Karpas-422 (cell line): ENCODE results near the gene DENND2D. TPM values are rescaled to one million over a fixed set of nuclear protein-coding genes. Genes with fewer than 3 reads are reported as not detected.

Source experiments
- DNase-seq: peaks from one replicate; pipeline ENCODE4 v3.0.0-alpha.2; 2015
- H2AFZ ChIP-seq: fragments of 200-600 bp; sonication (generic); 2 replicates; pipeline ENCODE4 v1.6.1; 2014; ENCODE audit warnings: antibody characterized with exemption, low read length, mixed read lengths
- H3K27ac ChIP-seq: fragments of 200-600 bp; sonication (generic); 2 replicates; pipeline ENCODE4 v1.5.1; 2014; ENCODE audit warnings: mild to moderate bottlenecking, low read length, moderate library complexity
- H3K27me3 ChIP-seq: fragments of 200-600 bp; sonication (generic); 2 replicates; pipeline ENCODE4 v1.6.1; 2014; ENCODE audit warnings: low read length, mixed read lengths
- H3K36me3 ChIP-seq: fragments of 200-600 bp; sonication (generic); 2 replicates; pipeline ENCODE4 v1.6.1; 2014; ENCODE audit warnings: low read length, mixed read lengths; ENCODE audit not compliant: insufficient read depth
- H3K4me1 ChIP-seq: fragments of 200-600 bp; sonication (generic); 2 replicates; pipeline ENCODE4 v1.6.1; 2014; ENCODE audit warnings: mild to moderate bottlenecking, low read length, mixed read lengths
- H3K4me2 ChIP-seq: fragments of 200-600 bp; sonication (generic); 2 replicates; pipeline ENCODE4 v1.6.1; 2014; ENCODE audit warnings: low read length, low read depth, mild to moderate bottlenecking; ENCODE audit not compliant: poor library complexity, severe bottlenecking
- H3K4me3 ChIP-seq: fragments of 200-600 bp; sonication (generic); 2 replicates; pipeline ENCODE4 v1.5.1; 2014; ENCODE audit warnings: mild to moderate bottlenecking, antibody characterized with exemption, low read length, mixed read lengths
- H3K79me2 ChIP-seq: fragments of 200-600 bp; sonication (generic); 2 replicates; pipeline ENCODE4 v1.6.1; 2014; ENCODE audit warnings: mild to moderate bottlenecking, low read length, mixed read lengths
- H3K9ac ChIP-seq: fragments of 200-600 bp; sonication (generic); 2 replicates; pipeline ENCODE4 v1.6.0; 2014; ENCODE audit warnings: low read length
- H3K9me2 ChIP-seq: fragments of 200-600 bp; sonication (generic), shearing (Covaris generic); replicated peaks from 2 replicates; pipeline ENCODE4 v1.6.0; 2014; ENCODE audit warnings: mild to moderate bottlenecking, low read length, moderate library complexity; ENCODE audit not compliant: insufficient read depth
- H3K9me3 ChIP-seq: fragments of 300-700, 200-600 bp; sonication (generic); 2 replicates; pipeline ENCODE4 v1.6.1; 2014; ENCODE audit warnings: low read length, mixed read lengths
- H4K20me1 ChIP-seq: fragments of 200-600 bp; sonication (generic); 2 replicates; pipeline ENCODE4 v1.6.1; 2014; ENCODE audit warnings: mild to moderate bottlenecking, antibody characterized with exemption, low read length, low read depth; ENCODE audit not compliant: insufficient read depth
- total RNA-seq: library from RNA; depleted of rRNA; stranded (reverse); fragments of >200 nt; shearing (Covaris generic); gene quantifications from 2 replicates; pipeline ENCODE4 v1.2.3, GENCODE V29; 2014; ENCODE audit warnings: low replicate concordance

DENND2D gene
- total RNA-seq, 1 experiment from 2014 or later: 90.9 TPM

DNA sequence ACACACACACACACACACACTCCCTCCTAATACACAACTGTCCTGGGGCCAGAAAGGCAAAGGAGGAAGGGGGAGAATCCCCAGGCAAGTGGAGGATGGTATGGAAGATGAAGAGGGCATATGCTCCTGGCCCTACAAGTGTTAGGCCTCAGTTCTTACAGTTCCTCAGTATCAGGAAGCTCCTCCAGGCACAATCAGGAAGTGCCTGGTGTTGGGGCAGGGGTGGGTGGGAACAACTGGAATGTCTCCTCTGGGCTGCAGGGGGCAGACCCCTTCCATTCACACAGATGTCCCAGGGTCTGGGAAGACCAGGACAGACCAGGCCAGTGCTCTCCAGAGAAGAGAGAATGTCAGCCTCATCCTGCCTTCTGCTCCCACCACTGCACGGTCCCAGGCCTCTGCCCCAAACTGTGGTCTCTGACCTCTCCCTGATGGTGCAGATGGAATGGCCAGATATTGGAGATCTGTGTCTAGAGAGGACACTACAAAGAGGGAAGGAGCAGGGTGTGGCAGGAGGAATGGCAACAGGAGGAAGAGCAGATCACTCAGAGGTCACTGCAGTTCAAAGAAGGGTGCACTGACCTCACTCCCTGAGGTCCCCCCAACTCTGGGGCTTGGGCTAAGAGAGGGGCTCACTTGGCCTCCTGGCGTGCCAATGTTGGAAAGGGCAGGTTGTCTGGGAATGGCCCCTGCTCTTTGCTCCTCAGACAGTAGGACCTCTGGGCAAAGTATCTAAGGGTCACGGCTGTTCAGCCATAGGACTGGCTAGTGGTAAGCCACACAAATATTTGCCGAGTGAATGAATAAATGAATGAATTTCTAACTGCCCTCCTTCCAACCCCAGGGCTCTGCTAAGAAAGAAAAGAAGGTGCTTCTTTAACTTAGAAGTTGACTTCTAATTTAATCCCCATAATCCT, 2.5 kb upstream of the DENND2D start:
- Histone ChIP-seq H3K4me3 (peak overlapping the region; percentile 74), H3K9ac (peak overlapping the region; percentile 94), H3K4me1 (peaks cover 53% of the 10 kb centered on the region), H3K27ac (peak overlapping the region; percentile 88), H4K20me1 (no peaks in the 10 kb centered on the region), H3K79me2 (peaks cover 34% of the 10 kb centered on the region), H3K9me3 (no peaks in the 10 kb centered on the region), H3K9me2 (no peaks in the 10 kb centered on the region), H3K36me3 (peaks cover 3% of the 10 kb centered on the region; the same call in 1 of the 2 replicates), H3K4me2 (peak overlapping the region; percentile 98), H2AFZ (no peak overlapping the region), H3K27me3 (no peaks in the 10 kb centered on the region)
- DNase-seq: peak; percentile 43

DNA sequence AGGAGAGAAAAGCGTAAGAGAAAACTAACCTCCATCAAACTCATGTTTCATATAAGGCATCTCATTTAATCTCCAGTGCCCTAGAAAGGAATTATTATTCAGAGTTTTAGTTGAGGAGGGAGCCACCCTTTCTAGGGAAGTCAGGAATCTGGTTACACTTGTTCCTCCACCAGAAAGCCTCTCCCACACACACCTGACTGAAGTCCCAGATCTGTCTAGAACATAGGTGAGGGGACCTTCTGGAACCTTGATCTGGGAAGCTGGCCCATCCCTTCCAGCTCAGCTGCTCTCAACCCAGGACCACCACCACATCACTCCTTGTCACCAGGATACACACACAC, 1.9 kb upstream of the DENND2D start:
- no peak overlapping the region for H2AFZ ChIP-seq
- peak overlapping the region; percentile 2; the same call in 1 of the 2 replicates for H3K4me3 ChIP-seq
- peak overlapping the region; percentile 88 for H3K27ac ChIP-seq
- DNase-seq: peak; percentile 40
- no peaks in the 10 kb centered on the region for H3K27me3 ChIP-seq
- no peaks in the 10 kb centered on the region for H3K9me3 ChIP-seq
- H3K9me2 ChIP-seq: no peaks in the 10 kb centered on the region
- peak overlapping the region; percentile 94; the same call in 1 of the 2 replicates for H3K9ac ChIP-seq
- H3K79me2 ChIP-seq: peaks cover 34% of the 10 kb centered on the region
- peaks cover 59% of the 10 kb centered on the region for H3K4me1 ChIP-seq
- no peaks in the 10 kb centered on the region for H4K20me1 ChIP-seq
- peak overlapping the region; percentile 98 for H3K4me2 ChIP-seq
- peaks cover 7% of the 10 kb centered on the region; the same call in 1 of the 2 replicates for H3K36me3 ChIP-seq

DNA sequence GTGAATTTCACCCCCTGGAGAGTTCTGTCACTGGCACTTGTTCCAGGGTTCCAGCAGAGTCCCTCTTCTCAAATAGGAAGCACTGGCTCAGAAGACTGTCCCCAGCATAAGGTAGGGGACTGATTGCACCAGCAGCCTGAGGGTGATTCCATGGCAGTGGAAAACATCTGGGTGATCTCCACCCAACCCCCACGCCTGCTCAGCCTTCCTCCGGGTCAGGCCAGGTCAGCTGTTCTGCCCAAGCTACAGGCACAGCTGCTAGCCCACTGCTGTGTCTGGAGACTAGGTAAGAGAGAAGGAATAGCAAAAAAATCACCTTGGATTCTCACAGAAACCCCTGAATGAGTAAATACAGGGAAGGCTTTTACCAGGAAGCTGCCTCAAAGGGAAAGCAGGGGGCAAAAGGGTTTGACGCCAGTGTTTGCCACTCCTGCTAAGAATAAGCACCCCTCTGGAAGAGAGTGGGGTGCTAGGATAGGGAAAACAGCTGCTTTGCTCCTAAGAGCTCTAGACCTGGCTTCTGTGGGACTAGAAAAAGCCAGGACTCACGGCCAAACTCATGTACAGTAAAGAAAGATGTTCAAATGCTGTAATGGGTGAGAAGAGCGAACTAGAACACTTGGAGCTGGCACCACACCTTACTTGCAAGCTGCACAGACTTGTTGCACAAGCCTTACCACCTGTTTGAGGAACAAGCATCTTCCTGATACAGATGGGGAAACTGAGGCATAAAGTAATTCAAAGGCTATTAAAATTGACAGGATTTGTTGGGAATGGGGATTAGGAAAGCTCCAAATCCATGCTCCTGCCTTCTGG, 1.0 kb upstream of the DENND2D start:
- peaks cover 12% of the 10 kb centered on the region; the same call in 1 of the 2 replicates for H3K36me3 ChIP-seq
- DNase-seq: peak; percentile 44
- H3K4me2 ChIP-seq: no peak overlapping the region
- no peaks in the 10 kb centered on the region for H3K9me2 ChIP-seq
- H3K79me2 ChIP-seq: peaks cover 34% of the 10 kb centered on the region
- peak overlapping the region; percentile 88 for H3K27ac ChIP-seq
- no peak overlapping the region for H2AFZ ChIP-seq
- no peaks in the 10 kb centered on the region for H3K9me3 ChIP-seq
- H3K9ac ChIP-seq: no peak overlapping the region
- H4K20me1 ChIP-seq: no peaks in the 10 kb centered on the region
- peaks cover 68% of the 10 kb centered on the region for H3K4me1 ChIP-seq
- H3K27me3 ChIP-seq: no peaks in the 10 kb centered on the region
- H3K4me3 ChIP-seq: no peak overlapping the region

DNA sequence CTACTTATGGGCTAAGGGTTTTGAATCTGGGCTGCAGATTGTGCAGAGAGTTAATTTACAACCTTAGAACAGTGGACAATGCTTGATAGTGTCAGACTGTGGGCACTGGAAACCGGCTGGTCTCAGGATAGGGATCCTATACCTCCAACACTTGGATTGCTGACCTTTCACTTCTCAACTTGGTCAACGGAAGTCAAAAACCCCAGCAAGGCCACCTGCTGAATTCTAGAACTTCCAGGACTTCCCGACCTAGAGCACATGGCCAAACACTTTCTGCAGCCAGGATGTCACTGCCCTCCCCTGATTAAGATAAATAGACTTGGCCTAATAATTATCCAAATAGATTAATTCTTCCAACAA, 336 bp upstream of the DENND2D start:
- Histone ChIP-seq H3K27ac (peak overlapping the region; percentile 88), H3K9me2 (no peaks in the 10 kb centered on the region), H3K9ac (no peak overlapping the region), H3K4me2 (no peak overlapping the region), H3K36me3 (peaks cover 16% of the 10 kb centered on the region; the same call in 1 of the 2 replicates), H3K27me3 (no peaks in the 10 kb centered on the region), H3K9me3 (no peaks in the 10 kb centered on the region), H3K4me3 (no peak overlapping the region), H2AFZ (no peak overlapping the region), H3K4me1 (peaks cover 70% of the 10 kb centered on the region), H3K79me2 (peaks cover 34% of the 10 kb centered on the region), H4K20me1 (no peaks in the 10 kb centered on the region)
- no peak for DNase-seq

DNA sequence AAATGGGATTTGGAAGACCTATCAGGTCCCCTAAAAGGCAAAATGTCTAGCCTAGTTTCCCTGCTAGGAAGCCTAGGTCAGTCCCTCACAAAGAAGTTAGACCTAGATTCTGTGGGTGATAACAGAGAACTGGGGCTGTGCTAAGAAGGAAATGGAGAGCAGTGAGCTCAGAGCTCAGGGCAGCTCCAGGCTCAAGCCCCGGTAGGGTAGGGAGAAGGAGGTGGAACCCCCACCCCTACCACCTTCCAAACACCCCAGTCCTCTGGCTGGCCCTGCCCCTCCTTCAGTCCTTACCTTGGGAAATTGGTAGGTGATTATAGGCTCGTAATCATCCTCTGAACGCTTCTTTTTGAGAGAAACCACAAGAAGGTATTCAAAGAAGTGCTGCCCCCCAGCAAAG, 1.1 kb downstream of the DENND2D start:
- DNase-seq: no peak
- Histone ChIP-seq H3K4me3 (no peak overlapping the region), H3K27ac (peak overlapping the region; percentile 68), H3K4me1 (peaks cover 55% of the 10 kb centered on the region), H3K4me2 (no peak overlapping the region), H3K27me3 (no peaks in the 10 kb centered on the region), H4K20me1 (no peaks in the 10 kb centered on the region), H3K36me3 (peaks cover 16% of the 10 kb centered on the region; the same call in 1 of the 2 replicates), H3K9ac (no peak overlapping the region), H2AFZ (no peak overlapping the region), H3K9me2 (no peaks in the 10 kb centered on the region), H3K9me3 (no peaks in the 10 kb centered on the region), H3K79me2 (peaks cover 34% of the 10 kb centered on the region)

DNA sequence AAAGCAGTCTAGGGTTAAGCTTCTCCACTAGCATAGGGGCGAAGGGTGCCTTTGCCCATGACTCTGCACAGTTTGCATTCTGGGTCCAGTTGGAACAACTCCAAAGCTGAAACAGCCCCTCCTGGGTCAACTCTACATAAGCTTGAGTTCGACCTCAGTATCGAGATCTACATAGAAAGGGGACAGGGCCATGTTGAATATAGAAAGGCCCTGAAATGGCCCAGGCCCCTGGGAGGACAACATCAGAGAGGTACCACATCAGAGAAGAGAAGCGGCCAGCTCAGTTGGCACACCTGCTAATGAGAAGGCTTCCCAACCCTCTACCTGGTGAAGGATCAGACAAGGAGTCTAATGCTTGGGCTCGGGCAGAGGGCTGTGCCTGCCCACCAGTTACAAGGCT, 1.6 kb downstream of the DENND2D start:
- no peak overlapping the region for H3K4me2 ChIP-seq
- no peaks in the 10 kb centered on the region for H3K9me3 ChIP-seq
- no peaks in the 10 kb centered on the region for H4K20me1 ChIP-seq
- no peak overlapping the region for H3K9ac ChIP-seq
- no peaks in the 10 kb centered on the region for H3K9me2 ChIP-seq
- H3K4me1 ChIP-seq: peaks cover 51% of the 10 kb centered on the region
- peaks cover 17% of the 10 kb centered on the region; the same call in 1 of the 2 replicates for H3K36me3 ChIP-seq
- H3K27ac ChIP-seq: peak overlapping the region; percentile 68
- no peak overlapping the region for H3K4me3 ChIP-seq
- DNase-seq: no peak
- no peak overlapping the region for H2AFZ ChIP-seq
- H3K79me2 ChIP-seq: peaks cover 34% of the 10 kb centered on the region
- no peaks in the 10 kb centered on the region for H3K27me3 ChIP-seq

DNA sequence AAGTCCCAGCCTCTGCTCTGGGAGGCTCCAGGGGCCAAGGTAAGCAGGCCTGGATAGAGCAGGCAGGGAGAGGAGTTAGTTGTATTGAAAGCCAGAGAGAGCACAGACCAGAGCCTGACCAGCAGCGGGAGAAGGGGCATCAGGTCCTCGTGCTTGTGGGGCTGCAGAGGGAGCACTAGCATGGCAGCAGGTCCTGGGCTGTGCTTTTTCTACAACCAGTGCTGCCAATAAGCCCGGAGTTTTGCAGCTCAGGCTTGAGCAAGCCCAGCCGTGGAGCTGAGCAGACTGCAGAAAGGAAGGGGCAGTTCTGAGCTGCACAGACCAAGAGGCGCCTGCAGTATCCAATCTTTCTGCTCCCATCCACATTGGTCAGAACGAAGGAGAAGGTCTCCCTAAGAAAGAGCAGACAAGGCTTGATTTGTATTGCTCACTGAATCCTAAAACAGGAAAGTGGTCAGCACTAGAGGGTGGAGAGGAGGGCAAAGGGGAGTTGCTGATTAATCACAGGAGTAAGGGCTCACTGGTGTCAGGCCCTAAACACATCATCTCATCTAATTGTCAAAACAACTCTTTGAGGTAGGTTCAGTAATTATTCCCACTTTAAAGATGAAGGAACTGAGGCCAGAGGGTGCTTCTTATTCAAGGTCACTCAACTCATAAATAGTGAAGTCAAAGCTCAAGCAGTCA, 2.7 kb downstream of the DENND2D start:
- Histone ChIP-seq H3K9me3 (no peaks in the 10 kb centered on the region), H4K20me1 (no peaks in the 10 kb centered on the region), H3K9ac (0 out of 2 replicates have a peak overlapping the region, but pooled peaks have one; percentile 24), H3K36me3 (peaks cover 22% of the 10 kb centered on the region; the same call in 1 of the 2 replicates), H3K9me2 (no peaks in the 10 kb centered on the region), H3K27ac (peak overlapping the region; percentile 68), H3K4me3 (no peak overlapping the region), H3K27me3 (no peaks in the 10 kb centered on the region), H3K4me1 (peaks cover 48% of the 10 kb centered on the region), H2AFZ (no peak overlapping the region), H3K79me2 (peaks cover 24% of the 10 kb centered on the region), H3K4me2 (no peak overlapping the region)
- DNase-seq: peak; percentile 78
